ENCODE results near the gene ROR1. TPM values are rescaled to one million over a fixed set of nuclear protein-coding genes. Genes with fewer than 3 reads are reported as not detected.

ROR1 gene
- total and polyA plus RNA-seq, 2 donors (not counting 3 experiments of a cell fraction or from before 2014, with no cell fraction given), result 2.6 to 3.5 TPM

DNA sequence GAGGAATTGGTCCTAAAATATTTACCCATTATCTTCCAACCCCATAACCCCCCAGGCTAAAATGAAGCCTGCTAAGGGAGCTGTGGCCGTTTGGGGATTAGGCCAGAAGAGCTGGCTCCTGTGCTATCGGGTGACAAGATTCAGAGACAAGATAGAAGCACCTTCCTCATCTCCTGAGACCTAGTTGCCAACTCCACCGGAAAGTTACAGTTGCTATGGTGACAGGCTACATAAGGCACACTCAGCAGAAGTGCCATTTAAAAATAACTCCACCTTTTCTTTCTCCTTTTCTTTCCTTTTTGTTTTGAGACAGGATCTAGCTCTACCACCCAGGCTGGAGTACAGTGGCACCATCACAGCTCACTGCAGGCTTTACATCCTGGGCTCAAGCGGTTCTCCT, 43.6 kb upstream of the ROR1 start:
- Histone ChIP-seq H4K20me1 (replicated peaks; ENCODE audit: control insufficient read depth, extremely low read depth, insufficient read depth, low read length) (no peaks in the 10 kb centered on the region), H3K4me2 (ENCODE audit: insufficient read depth, low read length) (no peak overlapping the region), H3K9ac (replicated peaks; ENCODE audit: extremely low read depth, insufficient read depth, low read length) (no peak overlapping the region), H3K4me3 (replicated peaks in 1 of 3; ENCODE audit: insufficient read depth in 1 of 3, low read depth in 1 of 3, low read length in 3 of 3) (no peak overlapping the region), H3K9me1 (replicated peaks; ENCODE audit: control insufficient read depth, extremely low read depth, insufficient read depth, low read length) (no peaks in the 10 kb centered on the region), H3K79me2 (ENCODE audit: control insufficient read depth, insufficient read depth, low read length) (no peaks in the 10 kb centered on the region), H2AFZ (ENCODE audit: low read depth, low read length) (no peak overlapping the region), H3K27me3 (ENCODE audit: control insufficient read depth in 2 of 2, insufficient read depth in 2 of 2, low read length in 2 of 2) (no peaks in the 10 kb centered on the region), H3K27ac (ENCODE audit: insufficient read depth, low read depth, low read length) (no peak overlapping the region), H3K4me1 (ENCODE audit: control insufficient read depth, extremely low read depth, insufficient read depth, low read length) (peaks cover 12% of the 10 kb centered on the region), H3K36me3 (ENCODE audit: control insufficient read depth in 2 of 2, extremely low read depth in 1 of 2, insufficient read depth in 2 of 2, low read length in 2 of 2) (no peaks in the 10 kb centered on the region), H3K9me3 (replicated peaks; ENCODE audit: control insufficient read depth, insufficient read depth, low read length) (no peaks in the 10 kb centered on the region)
- intact Hi-C loops (cut with micrococcal nuclease) (loop anchor here (2.0 kb wide), 2 partner anchors 25 to 37 kb away; no protein-coding TSS in a partner anchor), dilution Hi-C loops (cut with MboI; ENCODE audit: extremely low pct_ligation_motif_present, low sequenced_read_pairs) (no loop called here)
- POLR2A ChIA-PET, result interaction anchor here (0.6 to 1.3 kb wide), 2 partner anchors 16 to 27 kb away, joined by 3 to 6 read pairs; no protein-coding TSS in a partner anchor
- BruUV-seq (replicated peaks), result no TSS peak
- CTCF ChIA-PET, result interaction anchor here (1.1 to 2.7 kb wide), 2 partner anchors 38 to 407 kb away, joined by 3 to 14 read pairs; no protein-coding TSS in a partner anchor
- FAIRE-seq (no peak), DNase-seq (ENCODE audit: low read depth, low spot score) (no peak)
- TF ChIP-seq MAX (IDR thresholded peaks at IDR 0.05; ENCODE audit: insufficient read depth, insufficient read length) (no peak), POLR2AphosphoS5 (IDR thresholded peaks at IDR 0.05; ENCODE audit: insufficient read depth, low read depth, low read length) (no peak), JUN (IDR thresholded peaks at IDR 0.05; ENCODE audit: borderline replicate concordance, insufficient read depth, insufficient read length, low read depth) (no peak), FOS (IDR thresholded peaks at IDR 0.05; ENCODE audit: borderline replicate concordance, insufficient read depth, low read length) (no peak), GATA2 (IDR thresholded peaks at IDR 0.05; ENCODE audit: insufficient read depth, insufficient read length, low read depth, low read length) (no peak), CTCF (IDR thresholded peaks at IDR 0.05; ENCODE audit: extremely low read depth in 1 of 2, insufficient read depth in 1 of 2, low read depth in 1 of 2, low read length in 2 of 2) (no peak), POLR2A (IDR thresholded peaks at IDR 0.05; ENCODE audit: low read depth, low read length) (no peak), MYC (IDR thresholded peaks at IDR 0.05; ENCODE audit: low read depth, low read length) (no peak), EZH2 (IDR thresholded peaks at IDR 0.05; ENCODE audit: borderline replicate concordance, low read depth, low read length, severe bottlenecking) (no peak)

Measured in endothelial cell of umbilical vein (primary cell).